Osteocyte (in vitro differentiated cells): ENCODE measurements around the gene ARHGAP8. TPM values are rescaled to one million over a fixed set of nuclear protein-coding genes. Genes with fewer than 3 reads are reported as not detected.

Source experiments
- DNase-seq: peaks from one replicate; pipeline ENCODE4 v3.0.0; 2021; ENCODE audit warnings: mixed read lengths; ENCODE audit not compliant: unreplicated experiment; ENCODE audit errors: extremely low spot score
- H3K27ac Mint-ChIP-seq: one replicate; pipeline ENCODE4 v1.8.0; 2021; ENCODE audit warnings: mild to moderate bottlenecking, mixed read lengths; ENCODE audit not compliant: unreplicated experiment
- H3K27me3 Mint-ChIP-seq: one replicate; pipeline ENCODE4 v1.8.0; 2021; ENCODE audit warnings: mixed read lengths; ENCODE audit not compliant: unreplicated experiment
- H3K36me3 Mint-ChIP-seq: one replicate; pipeline ENCODE4 v1.8.0; 2021; ENCODE audit warnings: mixed read lengths; ENCODE audit not compliant: unreplicated experiment
- H3K4me1 Mint-ChIP-seq: one replicate; pipeline ENCODE4 v1.8.0; 2021; ENCODE audit warnings: mixed read lengths; ENCODE audit not compliant: unreplicated experiment
- H3K4me3 Mint-ChIP-seq: one replicate; pipeline ENCODE4 v1.8.0; 2021; ENCODE audit warnings: mild to moderate bottlenecking, moderate library complexity, mixed read lengths; ENCODE audit not compliant: unreplicated experiment
- H3K9me3 Mint-ChIP-seq: one replicate; pipeline ENCODE4 v1.8.0; 2021; ENCODE audit warnings: mixed read lengths; ENCODE audit not compliant: unreplicated experiment
- CTCF ChIP-seq: fragments of 200-600 bp; sonication (generic); IDR thresholded peaks from 2 replicates; pipeline ENCODE4 v1.5.0; 2021; ENCODE audit warnings: antibody characterized with exemption, mild to moderate bottlenecking, moderate library complexity
- total RNA-seq: library from RNA; stranded (reverse); gene quantifications from 2 replicates; pipeline ENCODE4 v1.2.1, GENCODE V29; 2021

The ARHGAP8 gene
- total RNA-seq, 1 donor from 2014 or later, result 0.89 TPM

- H3K27me3 Mint-ChIP-seq, result peaks cover 2% of the 10 kb centered on the region
- no peak for DNase-seq
- no peaks in the 10 kb centered on the region for H3K4me1 Mint-ChIP-seq
- H3K36me3 Mint-ChIP-seq, result no peaks in the 10 kb centered on the region
- no peak overlapping the region for H3K4me3 Mint-ChIP-seq
- no peak for TF ChIP-seq CTCF
- H3K27ac Mint-ChIP-seq, result no peak overlapping the region
- peaks cover 6% of the 10 kb centered on the region for H3K9me3 Mint-ChIP-seq
Measured at GRCh38 chr22:44840611-44841322, 88.4 kb downstream of the ARHGAP8 start.

- Mint-ChIP-seq H3K27me3 (no peaks in the 10 kb centered on the region), H3K4me3 (no peak overlapping the region), H3K9me3 (peaks cover 6% of the 10 kb centered on the region), H3K27ac (no peak overlapping the region), H3K36me3 (no peaks in the 10 kb centered on the region), H3K4me1 (no peaks in the 10 kb centered on the region)
- TF ChIP-seq CTCF, result no peak
- no peak for DNase-seq
Measured at GRCh38 chr22:44842417-44842816, 90.0 kb downstream of the ARHGAP8 start.

DNA sequence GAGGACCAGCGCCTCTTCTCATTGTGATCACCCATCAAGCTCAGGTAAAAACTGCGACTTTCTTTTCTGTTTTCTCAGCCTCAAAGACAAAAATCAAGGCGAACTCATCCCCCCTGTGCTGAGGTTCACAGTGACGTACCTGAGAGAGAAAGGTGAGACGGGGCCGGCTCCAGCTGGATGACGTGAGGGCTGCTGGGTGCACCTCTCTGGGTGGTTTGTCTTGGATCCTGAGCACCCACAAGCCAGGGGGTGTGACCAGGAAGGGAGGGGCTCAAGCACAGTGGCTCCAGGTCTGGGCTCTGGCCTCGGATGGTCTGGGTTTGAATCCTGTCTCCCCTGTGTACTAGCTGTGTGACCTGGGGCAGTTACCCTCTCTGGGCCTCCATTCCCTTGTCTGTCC lies 92.8 kb downstream of the ARHGAP8 start:
- H3K4me3 Mint-ChIP-seq, result no peak overlapping the region
- no peaks in the 10 kb centered on the region for H3K4me1 Mint-ChIP-seq
- no peaks in the 10 kb centered on the region for H3K27me3 Mint-ChIP-seq
- H3K27ac Mint-ChIP-seq, result no peak overlapping the region
- no peaks in the 10 kb centered on the region for H3K36me3 Mint-ChIP-seq
- peaks cover 6% of the 10 kb centered on the region for H3K9me3 Mint-ChIP-seq
- TF ChIP-seq CTCF, result no peak
- no peak for DNase-seq

DNA sequence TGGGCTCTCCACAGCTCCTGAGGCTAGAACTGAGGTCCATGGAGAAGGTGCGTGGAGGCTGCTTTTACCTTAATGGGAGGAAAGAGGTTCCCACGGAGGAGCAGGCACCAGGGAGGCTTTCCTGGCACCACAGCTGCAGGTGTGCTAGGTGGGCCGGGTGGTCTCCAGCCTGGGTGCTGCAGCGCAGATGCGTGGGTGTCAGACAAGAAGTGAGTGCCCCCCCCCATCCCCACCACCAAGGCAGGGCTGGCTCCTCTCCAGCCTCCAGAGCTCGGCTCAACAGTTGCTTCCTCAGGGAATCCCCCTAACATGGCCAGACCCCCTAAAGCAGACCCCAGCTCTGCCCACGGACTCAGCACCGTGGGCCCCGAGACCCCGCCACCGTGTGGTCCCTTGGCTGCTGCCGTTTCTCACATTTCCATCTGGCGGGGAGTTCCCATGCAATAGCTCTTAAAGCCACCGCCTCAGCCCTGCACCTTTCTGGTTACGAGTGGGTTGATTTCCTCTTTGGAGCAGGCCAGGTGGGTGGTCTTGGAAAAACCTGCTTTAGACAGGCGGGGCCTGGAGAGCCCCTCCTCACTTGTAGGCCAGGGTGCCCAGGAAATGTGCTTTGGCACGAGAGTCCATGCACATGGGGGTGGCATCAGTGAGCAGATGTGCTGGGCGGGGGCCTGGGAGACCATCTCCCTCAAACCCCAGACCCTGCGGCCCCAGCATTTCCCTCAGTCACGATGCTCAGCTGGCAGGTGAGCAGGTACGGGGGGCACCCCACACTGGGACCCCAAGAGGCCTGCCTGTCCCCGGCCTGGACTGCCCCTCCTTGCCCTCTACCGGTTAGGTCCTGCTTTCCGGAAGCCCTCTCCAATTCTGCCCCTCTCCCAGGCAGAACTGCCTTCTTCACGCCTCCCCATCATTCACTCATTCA lies 93.7 kb downstream of the ARHGAP8 start:
- Mint-ChIP-seq H3K36me3 (no peaks in the 10 kb centered on the region), H3K27ac (no peak overlapping the region), H3K27me3 (no peaks in the 10 kb centered on the region), H3K9me3 (peaks cover 6% of the 10 kb centered on the region), H3K4me3 (no peak overlapping the region), H3K4me1 (no peaks in the 10 kb centered on the region)
- no peak for DNase-seq
- no peak for TF ChIP-seq CTCF

DNA sequence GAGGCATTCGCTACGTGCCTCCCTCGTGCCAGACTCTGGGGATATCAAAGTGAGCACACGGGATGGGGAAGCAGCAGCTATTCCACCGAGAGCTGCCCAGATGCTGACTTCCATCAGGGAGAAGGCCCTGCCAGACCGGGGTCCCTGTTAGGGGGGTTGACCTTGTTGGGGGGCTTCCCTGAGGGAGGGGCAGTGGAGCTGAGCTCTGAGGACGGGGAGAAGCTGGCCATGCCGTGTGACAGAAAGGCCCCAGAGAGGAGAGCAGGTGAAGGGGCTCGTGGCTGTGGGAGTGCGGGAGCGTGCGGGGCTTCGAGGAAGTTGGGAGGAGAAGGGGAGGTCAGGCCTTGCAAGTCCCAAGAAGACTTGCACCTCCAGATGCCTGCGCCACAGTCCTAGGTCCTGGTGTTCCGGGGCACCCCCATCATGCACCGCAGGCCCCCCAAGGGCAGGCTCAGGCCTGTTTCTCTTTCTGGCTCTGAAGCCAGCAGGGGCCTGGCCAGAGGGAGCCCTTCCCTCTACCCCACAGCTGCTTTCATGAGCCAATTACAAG lies 94.4 kb downstream of the ARHGAP8 start:
- no peak for DNase-seq
- H3K36me3 Mint-ChIP-seq, result no peaks in the 10 kb centered on the region
- no peaks in the 10 kb centered on the region for H3K4me1 Mint-ChIP-seq
- H3K27me3 Mint-ChIP-seq, result no peaks in the 10 kb centered on the region
- H3K9me3 Mint-ChIP-seq, result peaks cover 6% of the 10 kb centered on the region
- H3K27ac Mint-ChIP-seq, result no peak overlapping the region
- TF ChIP-seq CTCF, result no peak
- no peak overlapping the region for H3K4me3 Mint-ChIP-seq
